ENCODE measurements around the gene TOPBP1. TPM values are rescaled to one million over a fixed set of nuclear protein-coding genes. Genes with fewer than 3 reads are reported as not detected.
"Not testable (repeated sequence)": the region's sequence is repeated elsewhere in the genome, so short reads cannot be mapped to it uniquely, and the experiment has no call there.

TOPBP1 gene
- total RNA-seq, 4 donors from 2014 or later, result 20.7 to 42.2 (median 28.7) TPM

GRCh38 chr3:133563186-133563591 lies 98.6 kb downstream of the TOPBP1 start:
- ATAC-seq (ENCODE audit: low FRiP score), result no peak
- no peak for DNase-seq (ENCODE audit: low spot score)
- TF ChIP-seq CTCF (IDR thresholded peaks at IDR 0.05), result no peak

DNA sequence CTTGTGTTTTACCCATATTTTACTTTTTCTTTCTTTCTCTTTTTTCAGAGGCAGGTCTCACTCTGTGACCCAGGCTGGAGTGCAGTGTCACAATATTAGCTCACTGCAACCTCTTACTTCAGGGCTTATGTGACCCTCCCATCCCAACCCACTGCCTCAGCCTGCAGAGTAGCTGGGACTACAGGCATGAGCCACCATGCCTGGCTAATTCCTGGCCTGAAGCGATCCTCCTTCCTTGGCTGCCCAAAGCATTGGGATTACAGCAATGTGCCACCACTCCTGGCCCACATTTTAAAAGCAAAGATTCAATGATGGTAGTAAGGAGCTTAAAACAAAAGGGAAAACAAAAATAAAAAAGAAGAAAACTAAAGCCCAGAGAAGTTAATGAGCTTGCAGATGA lies 99.4 kb downstream of the TOPBP1 start:
- DNase-seq (ENCODE audit: low spot score), result no peak
- no peak for TF ChIP-seq CTCF (IDR thresholded peaks at IDR 0.05)
- no peak for ATAC-seq (ENCODE audit: low FRiP score)

DNA sequence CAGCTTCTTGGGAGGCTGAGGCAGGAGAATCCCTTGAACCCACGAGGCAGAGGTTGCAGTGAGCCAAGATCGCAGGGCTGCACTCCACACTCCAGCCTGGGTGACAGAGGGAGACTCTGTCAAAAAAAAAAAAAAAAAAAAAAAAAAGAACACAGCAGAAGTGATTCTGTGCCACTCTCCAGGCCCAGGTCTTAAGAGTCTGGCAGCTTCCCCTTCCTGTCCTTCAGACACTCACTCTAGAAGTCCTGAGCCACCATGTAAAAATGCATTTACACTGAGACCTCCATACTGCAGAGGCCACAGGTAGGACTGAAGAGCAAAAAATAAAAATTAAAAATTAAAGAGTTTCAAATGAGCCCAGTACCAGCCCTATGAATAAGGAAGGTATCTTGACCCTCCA lies 100.1 kb downstream of the TOPBP1 start:
- DNase-seq (ENCODE audit: low spot score) (no peak), ATAC-seq (ENCODE audit: low FRiP score) (peak; percentile 34)
- no peak for TF ChIP-seq CTCF (IDR thresholded peaks at IDR 0.05)

DNA sequence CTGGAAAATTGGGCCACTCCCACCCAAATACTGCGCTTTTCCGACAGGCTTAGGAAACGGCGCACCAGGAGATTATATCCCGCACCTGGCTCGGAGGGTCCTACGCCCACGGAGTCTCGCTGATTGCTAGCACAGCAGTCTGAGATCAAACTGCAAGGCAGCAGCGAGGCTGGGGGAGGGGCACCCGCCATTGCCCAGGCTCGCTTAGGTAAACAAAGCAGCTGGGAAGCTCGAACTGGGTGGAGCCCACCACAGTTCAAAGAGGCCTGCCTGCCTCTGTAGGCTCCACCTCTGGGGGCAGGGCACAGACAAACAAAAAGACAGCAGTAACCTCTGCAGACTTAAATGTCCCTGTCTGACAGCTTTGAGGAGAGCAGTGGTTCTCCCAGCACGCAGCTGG lies 110.2 kb downstream of the TOPBP1 start:
- not testable (repeated sequence) for ATAC-seq (ENCODE audit: low FRiP score); DNase-seq (ENCODE audit: low spot score)

Small RNA genes lying within 50 kb of the gene (small RNA-seq; reads per million reads assigned to genes)
- not detected for gene RF00438
- gene RNA5SP140, result not detected
- gene RNU6-678P, result not detected

Other genes with a start within 250 kb of the TOPBP1 start
- 100 to 1,000 TPM; 103 to 290 (median 213) TPM for gene CDV3, start 88.3 kb downstream of the TOPBP1 start, total RNA-seq
- 100 to 1,000 TPM in 1 of 4 donors, 10 to 100 TPM in 3; 17.0 to 111 (median 31.9) TPM for gene TF, start 84.5 kb upstream of the TOPBP1 start, total RNA-seq
- 10 to 100 TPM; 19.2 to 47.2 (median 36.3) TPM for gene SRPRB, start 143.9 kb upstream of the TOPBP1 start, total RNA-seq
- gene RAB6B, start 233.9 kb upstream of the TOPBP1 start, total RNA-seq, result 10 to 100 TPM in 1 of 4 donors, 1 to 10 TPM in 3; 1.7 to 16.4 (median 3.4) TPM